Gastroesophageal sphincter (tissue), 2 donors: ENCODE data around the gene SMARCA2.

ENCODE experiments used
- EP300 ChIP-seq: sonication (generic); formaldehyde crosslinking; IDR thresholded peaks from one replicate; pipeline ENCODE4 v1.6.1; 2017; ENCODE audit warnings: antibody characterized with exemption, mild to moderate bottlenecking
- POLR2AphosphoS5 ChIP-seq: sonication (generic); formaldehyde crosslinking; IDR thresholded peaks from one replicate; pipeline ENCODE4 v1.6.1; 2017; ENCODE audit warnings: antibody characterized with exemption

GRCh38 chr9:2130941-2131340 is 115.8 kb downstream of the SMARCA2 start:
- TF ChIP-seq EP300 (no peak), POLR2AphosphoS5 (no peak)
